Endodermal cell (in vitro differentiated cells): ENCODE results near the gene GEMIN7. TPM values are rescaled to one million over a fixed set of nuclear protein-coding genes. Genes with fewer than 3 reads are reported as not detected.

ENCODE experiments used
- DNase-seq: peaks from one replicate; pipeline ENCODE4 v3.0.0-alpha.2; 2017
- H3K27ac ChIP-seq: 2 replicates; pipeline ENCODE4 v1.5.1; 2013; ENCODE audit warnings: mild to moderate bottlenecking, low read depth, low read length, moderate library complexity
- H3K27me3 ChIP-seq: 2 replicates; pipeline ENCODE4 v1.6.1; 2013; ENCODE audit warnings: mild to moderate bottlenecking, low read length, moderate library complexity; ENCODE audit not compliant: insufficient read depth, control insufficient read depth, poor library complexity, severe bottlenecking
- H3K36me3 ChIP-seq: 2 replicates; pipeline ENCODE4 v1.7.0; 2013; ENCODE audit warnings: mild to moderate bottlenecking, low read length, moderate library complexity; ENCODE audit not compliant: control insufficient read depth, insufficient read depth
- H3K4me1 ChIP-seq: one replicate; pipeline ENCODE4 v1.7.0; 2013; ENCODE audit warnings: low read length; ENCODE audit not compliant: control insufficient read depth, insufficient read depth
- H3K4me3 ChIP-seq: 2 replicates; pipeline ENCODE4 v1.5.1; 2013; ENCODE audit warnings: mild to moderate bottlenecking, low read length, moderate library complexity
- H3K9ac ChIP-seq: 2 replicates; pipeline ENCODE4 v1.6.1; 2013; ENCODE audit warnings: mild to moderate bottlenecking, low read length, moderate library complexity; ENCODE audit not compliant: poor library complexity, severe bottlenecking; ENCODE audit errors: extremely low read depth
- H3K9me3 ChIP-seq: 2 replicates; pipeline ENCODE4 v1.6.1; 2013; ENCODE audit warnings: mild to moderate bottlenecking, low read length, moderate library complexity; ENCODE audit not compliant: control insufficient read depth
- H3K27ac Mint-ChIP-seq: 2 replicates; pipeline ENCODE4 v1.8.0; 2020; ENCODE audit warnings: mixed read lengths
- H3K27me3 Mint-ChIP-seq: 2 replicates; pipeline ENCODE4 v1.8.0; 2021; ENCODE audit warnings: mild to moderate bottlenecking, mixed read lengths; ENCODE audit not compliant: insufficient read depth
- H3K36me3 Mint-ChIP-seq: 2 replicates; pipeline ENCODE4 v1.8.0; 2020; ENCODE audit warnings: low read depth, mixed read lengths
- H3K4me1 Mint-ChIP-seq: 2 replicates; pipeline ENCODE4 v1.8.0; 2020; ENCODE audit warnings: mixed read lengths
- H3K4me3 Mint-ChIP-seq: 2 replicates; pipeline ENCODE4 v1.8.0; 2020; ENCODE audit warnings: mild to moderate bottlenecking, moderate library complexity, mixed read lengths
- H3K9me3 Mint-ChIP-seq: 2 replicates; pipeline ENCODE4 v1.8.0; 2020; ENCODE audit warnings: mild to moderate bottlenecking, mixed read lengths
- CTCF ChIP-seq: fragments of 200-600 bp; sonication (generic); conservative IDR thresholded peaks from 2 replicates; pipeline ENCODE4 v1.5.0; 2021; ENCODE audit warnings: antibody characterized with exemption, mild to moderate bottlenecking
- WGBS, 2 experiments: methylation state at CpG; one replicate each; pipeline versions ENCODE4 v1.1.5 to v1.1.7; 2013; ENCODE audit warnings: missing lambda C conversion rate in 2 of 2, mixed read lengths in 1 of 2; ENCODE audit not compliant: insufficient coverage in 1 of 2, insufficient read length in 1 of 2; 5-methylcytosine and 5-hydroxymethylcytosine counted together
- total RNA-seq, 2 donors: library from RNA; stranded (reverse); fragmentation: NEBNext Ultra II Directional in 1 of 2; extraction: Animal tissue kit (Norgen Biotek cat#: 25700) in 1 of 2; gene quantifications; 2 replicates in 1 of 2; 3 replicates in 1 of 2; pipeline ENCODE4 v1.2.1, GENCODE V29; 2021

GEMIN7 gene
- total RNA-seq, 2 donors from 2014 or later, result 56.3 to 56.6 TPM

- Mint-ChIP-seq H3K9me3 (no peaks in the 10 kb centered on the region), H3K4me1 (peaks cover 10% of the 10 kb centered on the region), H3K27ac (no peak overlapping the region), H3K4me3 (no peak overlapping the region), H3K27me3 (no peaks in the 10 kb centered on the region), H3K36me3 (peaks cover 51% of the 10 kb centered on the region)
- Histone ChIP-seq H3K27ac (no peak overlapping the region), H3K36me3 (peaks cover 31% of the 10 kb centered on the region), H3K4me1 (peaks cover 7% of the 10 kb centered on the region), H3K9ac (no peak overlapping the region), H3K4me3 (no peak overlapping the region), H3K9me3 (no peaks in the 10 kb centered on the region), H3K27me3 (no peaks in the 10 kb centered on the region)
- WGBS, 2 experiments, result 94% methylated on average over 3 to 6 of the region's 6 CpGs
- DNase-seq, result no peak
- no peak for TF ChIP-seq CTCF
Measured at GRCh38 chr19:45070214-45070613, 8.8 kb upstream of the GEMIN7 start.

GRCh38 chr19:45070861-45071544 lies 8.1 kb upstream of the GEMIN7 start:
- H3K4me3 Mint-ChIP-seq, result no peak overlapping the region
- H3K4me1 Mint-ChIP-seq, result peaks cover 10% of the 10 kb centered on the region
- H3K27ac Mint-ChIP-seq, result no peak overlapping the region
- H3K27me3 ChIP-seq, result no peaks in the 10 kb centered on the region
- H3K27me3 Mint-ChIP-seq, result no peaks in the 10 kb centered on the region
- peaks cover 23% of the 10 kb centered on the region for H3K36me3 ChIP-seq
- peaks cover 7% of the 10 kb centered on the region for H3K4me1 ChIP-seq
- 93 to 94% methylated on average over 10 to 19 of the region's 19 CpGs for WGBS, 2 experiments
- no peaks in the 10 kb centered on the region for H3K9me3 ChIP-seq
- H3K9me3 Mint-ChIP-seq, result no peaks in the 10 kb centered on the region
- no peak overlapping the region for H3K4me3 ChIP-seq
- no peak for TF ChIP-seq CTCF
- H3K27ac ChIP-seq, result no peak overlapping the region
- no peak for DNase-seq
- peaks cover 45% of the 10 kb centered on the region for H3K36me3 Mint-ChIP-seq
- H3K9ac ChIP-seq, result no peak overlapping the region

- Mint-ChIP-seq H3K27me3 (no peaks in the 10 kb centered on the region), H3K27ac (no peak overlapping the region), H3K9me3 (no peaks in the 10 kb centered on the region), H3K4me1 (peaks cover 11% of the 10 kb centered on the region), H3K4me3 (no peak overlapping the region), H3K36me3 (peaks cover 44% of the 10 kb centered on the region)
- no peaks in the 10 kb centered on the region for H3K9me3 ChIP-seq
- peaks cover 8% of the 10 kb centered on the region for H3K4me1 ChIP-seq
- no peak overlapping the region for H3K9ac ChIP-seq
- no peak for DNase-seq
- no peaks in the 10 kb centered on the region for H3K27me3 ChIP-seq
- H3K36me3 ChIP-seq, result peaks cover 23% of the 10 kb centered on the region
- H3K27ac ChIP-seq, result no peak overlapping the region
- WGBS, 2 experiments, result 95 to 99% methylated on average over 16 to 25 of the region's 25 CpGs
- TF ChIP-seq CTCF, result no peak
- no peak overlapping the region for H3K4me3 ChIP-seq
Measured at GRCh38 chr19:45071545-45071938, 7.5 kb upstream of the GEMIN7 start.
